ENCODE measurements around the gene ZAP70.

The ZAP70 gene

GRCh38 chr2:97754690-97755346 lies 41.4 kb downstream of the ZAP70 start:
- no peak for DNase-seq

- no peak for DNase-seq
These were observed 42.1 kb downstream of the ZAP70 start for GRCh38 chr2:97755491-97755890.

- no peak for DNase-seq
These were observed 43.7 kb downstream of the ZAP70 start for GRCh38 chr2:97757062-97757461.

- DNase-seq = no peak
These were observed 44.8 kb downstream of the ZAP70 start for GRCh38 chr2:97758131-97758705.

GRCh38 chr2:97759727-97760407 lies 46.5 kb downstream of the ZAP70 start:
- DNase-seq = no peak

- DNase-seq = no peak
These were observed 47.2 kb downstream of the ZAP70 start for GRCh38 chr2:97760480-97761049.

- DNase-seq = no peak
These were observed 47.8 kb downstream of the ZAP70 start for GRCh38 chr2:97761192-97761591.

GRCh38 chr2:97763176-97763845 lies 49.9 kb downstream of the ZAP70 start:
- DNase-seq = no peak

- no peak for DNase-seq
These were observed 51.3 kb downstream of the ZAP70 start for GRCh38 chr2:97764559-97765263.

- DNase-seq = no peak
These were observed 52.6 kb downstream of the ZAP70 start for GRCh38 chr2:97765933-97766332.

- DNase-seq = no peak
These were observed 53.2 kb downstream of the ZAP70 start for GRCh38 chr2:97766567-97766966.

- DNase-seq = no peak
These were observed 55.9 kb downstream of the ZAP70 start for GRCh38 chr2:97769308-97769707.

GRCh38 chr2:97769711-97770110 lies 56.3 kb downstream of the ZAP70 start:
- no peak for DNase-seq

GRCh38 chr2:97770445-97770844 lies 57.1 kb downstream of the ZAP70 start:
- no peak for DNase-seq

- DNase-seq = no peak
These were observed 61.0 kb downstream of the ZAP70 start for GRCh38 chr2:97774425-97774824.

GRCh38 chr2:97775074-97775473 lies 61.7 kb downstream of the ZAP70 start:
- DNase-seq = no peak

GRCh38 chr2:97779141-97779540 lies 65.8 kb downstream of the ZAP70 start:
- DNase-seq = no peak

- DNase-seq = no peak
These were observed 68.6 kb downstream of the ZAP70 start for GRCh38 chr2:97781981-97782380.

- no peak for DNase-seq
These were observed 71.6 kb downstream of the ZAP70 start for GRCh38 chr2:97784953-97785352.

GRCh38 chr2:97785818-97786217 lies 72.4 kb downstream of the ZAP70 start:
- DNase-seq = no peak

GRCh38 chr2:97788986-97789644 lies 75.7 kb downstream of the ZAP70 start:
- no peak for DNase-seq

Measured in right hindlimb (tissue), 1 donor.